ENCODE data around the gene ITGAX. TPM values are rescaled to one million over a fixed set of nuclear protein-coding genes. Genes with fewer than 3 reads are reported as not detected.

The ITGAX gene
- total RNA-seq, 2 experiments from 2014 or later: not detected

- POLR2A ChIA-PET: no interaction called here
- H3K4me2 ChIP-seq (ENCODE audit: low read length): no peak overlapping the region
- BruUV-seq (replicated peaks): no TSS peak
- H3K4me1 ChIP-seq (ENCODE audit: insufficient read depth, low read length, poor library complexity, severe bottlenecking): peaks cover 2% of the 10 kb centered on the region
- no peaks in the 10 kb centered on the region for H4K20me1 ChIP-seq (ENCODE audit: insufficient read depth, low read length)
- H3K36me3 ChIP-seq (ENCODE audit: insufficient read depth, low read length): no peaks in the 10 kb centered on the region
- H3K27ac ChIP-seq (ENCODE audit: low read depth, low read length, poor library complexity, severe bottlenecking): no peak overlapping the region
- no peak for DNase-seq (ENCODE audit: low spot score)
- no peak for TF ChIP-seq EZH2phosphoT487 (IDR thresholded peaks at IDR 0.05; ENCODE audit: borderline replicate concordance, low read depth, low read length)
- TF ChIP-seq CTCF (conservative IDR thresholded peaks at IDR 0.05; ENCODE audit: low read length): no peak
- no peaks in the 10 kb centered on the region for H3K9me3 ChIP-seq (ENCODE audit: low read length)
- no peaks in the 10 kb centered on the region for H3K79me2 ChIP-seq (ENCODE audit: insufficient read depth, low read depth, low read length)
- intact Hi-C loops (cut with micrococcal nuclease; ENCODE audit: unreplicated experiment): no loop called here
- no peaks in the 10 kb centered on the region for H3K9me2 ChIP-seq (ENCODE audit: insufficient read depth, low read length)
- CTCF ChIA-PET (ENCODE audit: unreplicated experiment): no interaction called here
- H2AFZ ChIP-seq (ENCODE audit: low read length): no peak overlapping the region
- no peak overlapping the region for H3K4me3 ChIP-seq (ENCODE audit: low read depth, low read length, poor library complexity, severe bottlenecking)
These were observed 1.8 kb downstream of the ITGAX start for GRCh38 chr16:31356566-31357323.

GRCh38 chr16:31357324-31358109, 2.5 kb downstream of the ITGAX start:
- no peak overlapping the region for H3K4me2 ChIP-seq (ENCODE audit: low read length)
- POLR2A ChIA-PET: no interaction called here
- intact Hi-C loops (cut with micrococcal nuclease; ENCODE audit: unreplicated experiment): no loop called here
- BruUV-seq (replicated peaks): no TSS peak
- H3K4me1 ChIP-seq (ENCODE audit: insufficient read depth, low read length, poor library complexity, severe bottlenecking): no peaks in the 10 kb centered on the region
- H4K20me1 ChIP-seq (ENCODE audit: insufficient read depth, low read length): no peaks in the 10 kb centered on the region
- CTCF ChIA-PET (ENCODE audit: unreplicated experiment): no interaction called here
- H3K36me3 ChIP-seq (ENCODE audit: insufficient read depth, low read length): no peaks in the 10 kb centered on the region
- no peaks in the 10 kb centered on the region for H3K9me3 ChIP-seq (ENCODE audit: low read length)
- no peaks in the 10 kb centered on the region for H3K9me2 ChIP-seq (ENCODE audit: insufficient read depth, low read length)
- no peak overlapping the region for H3K4me3 ChIP-seq (ENCODE audit: low read depth, low read length, poor library complexity, severe bottlenecking)
- no peaks in the 10 kb centered on the region for H3K79me2 ChIP-seq (ENCODE audit: insufficient read depth, low read depth, low read length)
- no peak overlapping the region for H2AFZ ChIP-seq (ENCODE audit: low read length)
- H3K27ac ChIP-seq (ENCODE audit: low read depth, low read length, poor library complexity, severe bottlenecking): no peak overlapping the region
- DNase-seq (ENCODE audit: low spot score): no peak
- TF ChIP-seq EZH2phosphoT487 (IDR thresholded peaks at IDR 0.05; ENCODE audit: borderline replicate concordance, low read depth, low read length): no peak
- TF ChIP-seq CTCF (conservative IDR thresholded peaks at IDR 0.05; ENCODE audit: low read length): no peak

GRCh38 chr16:31360251-31360650, 5.3 kb downstream of the ITGAX start:
- H3K36me3 ChIP-seq (ENCODE audit: insufficient read depth, low read length): no peaks in the 10 kb centered on the region
- H4K20me1 ChIP-seq (ENCODE audit: insufficient read depth, low read length): no peaks in the 10 kb centered on the region
- no TSS peak for BruUV-seq (replicated peaks)
- H3K9me3 ChIP-seq (ENCODE audit: low read length): no peaks in the 10 kb centered on the region
- no peak for TF ChIP-seq CTCF (conservative IDR thresholded peaks at IDR 0.05; ENCODE audit: low read length)
- TF ChIP-seq EZH2phosphoT487 (IDR thresholded peaks at IDR 0.05; ENCODE audit: borderline replicate concordance, low read depth, low read length): no peak
- no peak overlapping the region for H3K4me3 ChIP-seq (ENCODE audit: low read depth, low read length, poor library complexity, severe bottlenecking)
- H3K4me2 ChIP-seq (ENCODE audit: low read length): no peak overlapping the region
- POLR2A ChIA-PET: no interaction called here
- no peaks in the 10 kb centered on the region for H3K4me1 ChIP-seq (ENCODE audit: insufficient read depth, low read length, poor library complexity, severe bottlenecking)
- H3K27ac ChIP-seq (ENCODE audit: low read depth, low read length, poor library complexity, severe bottlenecking): no peak overlapping the region
- CTCF ChIA-PET (ENCODE audit: unreplicated experiment): no interaction called here
- DNase-seq (ENCODE audit: low spot score): no peak
- intact Hi-C loops (cut with micrococcal nuclease; ENCODE audit: unreplicated experiment): no loop called here
- no peaks in the 10 kb centered on the region for H3K9me2 ChIP-seq (ENCODE audit: insufficient read depth, low read length)
- no peaks in the 10 kb centered on the region for H3K79me2 ChIP-seq (ENCODE audit: insufficient read depth, low read depth, low read length)
- H2AFZ ChIP-seq (ENCODE audit: low read length): no peak overlapping the region
